ENCODE data around the gene AGBL5.

AGBL5 gene

GRCh38 chr2:27086724-27087593 lies 35.5 kb downstream of the AGBL5 start, which contains the start of gene KHK:
KHK (plus strand) TSS chr2:27086772; CDS start chr2:27087260, 488 bp downstream.
- FAIRE-seq (no peak), DNase-seq (ENCODE audit: extremely low spot score, insufficient read length, low read depth) (no peak)

GRCh38 chr2:27087823-27088410 lies 36.4 kb downstream of the AGBL5 start:
- FAIRE-seq (no peak), DNase-seq (ENCODE audit: extremely low spot score, insufficient read length, low read depth) (no peak)

- no peak for FAIRE-seq
Measured at GRCh38 chr2:27088634-27089033, 37.2 kb downstream of the AGBL5 start.

GRCh38 chr2:27089111-27089954 lies 37.9 kb downstream of the AGBL5 start:
- DNase-seq (ENCODE audit: extremely low spot score, insufficient read length, low read depth) (no peak), FAIRE-seq (no peak)

More at GRCh38 chr2:27088634-27089033, 37.2 kb downstream of the AGBL5 start:
- DNase-seq (ENCODE audit: extremely low spot score, insufficient read length, low read depth): no peak

GRCh38 chr2:27091746-27092695 lies 40.6 kb downstream of the AGBL5 start:
- DNase-seq (ENCODE audit: extremely low spot score, insufficient read length, low read depth) (no peak), FAIRE-seq (no peak)

- FAIRE-seq: no peak
- no peak for DNase-seq (ENCODE audit: extremely low spot score, insufficient read length, low read depth)
Measured at GRCh38 chr2:27092696-27093429, 41.4 kb downstream of the AGBL5 start.

GRCh38 chr2:27093430-27094352 lies 42.2 kb downstream of the AGBL5 start:
- FAIRE-seq (no peak), DNase-seq (ENCODE audit: extremely low spot score, insufficient read length, low read depth) (no peak)

GRCh38 chr2:27094353-27094984 lies 43.0 kb downstream of the AGBL5 start:
- FAIRE-seq (no peak), DNase-seq (ENCODE audit: extremely low spot score, insufficient read length, low read depth) (no peak)

GRCh38 chr2:27095427-27095744 lies 43.9 kb downstream of the AGBL5 start:
- DNase-seq (ENCODE audit: extremely low spot score, insufficient read length, low read depth): no peak
- FAIRE-seq: no peak

- no peak for DNase-seq (ENCODE audit: extremely low spot score, insufficient read length, low read depth)
- FAIRE-seq: peak; percentile 81
Measured at GRCh38 chr2:27095745-27096651, 44.5 kb downstream of the AGBL5 start.

GRCh38 chr2:27096748-27097297 lies 45.4 kb downstream of the AGBL5 start:
- no peak for DNase-seq (ENCODE audit: extremely low spot score, insufficient read length, low read depth)
- no peak for FAIRE-seq

- no peak for FAIRE-seq
- no peak for DNase-seq (ENCODE audit: extremely low spot score, insufficient read length, low read depth)
Measured at GRCh38 chr2:27097341-27097740, 45.9 kb downstream of the AGBL5 start.

GRCh38 chr2:27099334-27099955 lies 48.0 kb downstream of the AGBL5 start:
- no peak for FAIRE-seq
- no peak for DNase-seq (ENCODE audit: extremely low spot score, insufficient read length, low read depth)

GRCh38 chr2:27100036-27100435 lies 48.6 kb downstream of the AGBL5 start:
- DNase-seq (ENCODE audit: extremely low spot score, insufficient read length, low read depth) (no peak), FAIRE-seq (no peak)

GRCh38 chr2:27102329-27102728 lies 50.9 kb downstream of the AGBL5 start:
- FAIRE-seq: no peak
- DNase-seq (ENCODE audit: extremely low spot score, insufficient read length, low read depth): no peak

GRCh38 chr2:27105981-27106380 lies 54.5 kb downstream of the AGBL5 start:
- DNase-seq (ENCODE audit: extremely low spot score, insufficient read length, low read depth): no peak
- FAIRE-seq: no peak
